HG02610 (cell line): ENCODE measurements around the gene ZNF169.
A peak's percentile ranks its signal among the peaks of the same experiment; 100 is the strongest.
"Not testable (repeated sequence)": the region's sequence is repeated elsewhere in the genome, so short reads cannot be mapped to it uniquely, and the experiment has no call there.

Experiments
- ATAC-seq: cut with Tn5 transposase; IDR thresholded peaks from one replicate; pipeline ENCODE4 v1.9.1; 2021; ENCODE audit warnings: mild to moderate bottlenecking, moderate library complexity; ENCODE audit not compliant: unreplicated experiment

The ZNF169 gene

GRCh38 chr9:94341703-94342102, 82.6 kb downstream of the ZNF169 start:
- peak; percentile 49 for ATAC-seq

- not testable (repeated sequence) for ATAC-seq
Observed at GRCh38 chr9:94347451-94347850, 88.4 kb downstream of the ZNF169 start.

GRCh38 chr9:94348754-94349153, 89.7 kb downstream of the ZNF169 start:
- not testable (repeated sequence) for ATAC-seq
